ENCODE data around the gene CYP19A1.

Gene CYP19A1

GRCh38 chr15:51327081-51327480, 11.3 kb downstream of the CYP19A1 start:
- no peak for DNase-seq

- no peak for DNase-seq
Measured at GRCh38 chr15:51325167-51325566, 13.2 kb downstream of the CYP19A1 start.

- no peak for DNase-seq
Measured at GRCh38 chr15:51323749-51324148, 14.6 kb downstream of the CYP19A1 start.

- DNase-seq: peak in 3 of 56 donors; percentile 6 to 22 (median 11)
Measured at GRCh38 chr15:51322621-51323296, 15.6 kb downstream of the CYP19A1 start.

GRCh38 chr15:51321316-51321715, 17.1 kb downstream of the CYP19A1 start:
- DNase-seq: no peak

GRCh38 chr15:51320843-51321242, 17.6 kb downstream of the CYP19A1 start:
- no peak for DNase-seq

- no peak for DNase-seq
Measured at GRCh38 chr15:51319539-51319938, 18.9 kb downstream of the CYP19A1 start.

GRCh38 chr15:51318382-51319150, 19.8 kb downstream of the CYP19A1 start:
- no peak for DNase-seq

- no peak for DNase-seq
Measured at GRCh38 chr15:51316636-51317035, 21.8 kb downstream of the CYP19A1 start.

- DNase-seq: no peak
Measured at GRCh38 chr15:51315726-51316125, 22.7 kb downstream of the CYP19A1 start.

- no peak for DNase-seq
Measured at GRCh38 chr15:51314391-51315337, 23.7 kb downstream of the CYP19A1 start.

- DNase-seq: no peak
Measured at GRCh38 chr15:51313644-51314280, 24.6 kb downstream of the CYP19A1 start.

- DNase-seq: no peak
Measured at GRCh38 chr15:51313074-51313393, 25.4 kb downstream of the CYP19A1 start.

- DNase-seq: no peak
Measured at GRCh38 chr15:51312166-51313073, 26.0 kb downstream of the CYP19A1 start.

GRCh38 chr15:51311510-51311909, 26.9 kb downstream of the CYP19A1 start:
- DNase-seq: no peak

GRCh38 chr15:51310064-51310463, 28.3 kb downstream of the CYP19A1 start:
- DNase-seq: no peak

GRCh38 chr15:51307811-51308210, 30.6 kb downstream of the CYP19A1 start:
- DNase-seq: peak in 1 of 56 donors; percentile 9

- DNase-seq: no peak
Measured at GRCh38 chr15:51307325-51307724, 31.1 kb downstream of the CYP19A1 start.

- DNase-seq: peak in 1 of 56 donors; percentile 9
Measured at GRCh38 chr15:51303462-51303980, 34.9 kb downstream of the CYP19A1 start.

GRCh38 chr15:51302480-51302879, 35.9 kb downstream of the CYP19A1 start:
- DNase-seq: no peak

Measured in amygdala (tissue), 56 donors.